ENCODE results near the gene ANKRD65. TPM values are rescaled to one million over a fixed set of nuclear protein-coding genes. Genes with fewer than 3 reads are reported as not detected.
"Not testable (repeated sequence)": the region's sequence is repeated elsewhere in the genome, so short reads cannot be mapped to it uniquely, and the experiment has no call there.

The ANKRD65 gene
- total RNA-seq, 1 experiment from 2014 or later, result 0.18 TPM

- no peak for ATAC-seq
- H3K9me3 ChIP-seq (ENCODE audit: low read length), result no peaks in the 10 kb centered on the region
- H3F3A ChIP-seq (ENCODE audit: low read length, unreplicated experiment), result no peaks in the 10 kb centered on the region
- H4K20me1 ChIP-seq (ENCODE audit: low read length), result no peaks in the 10 kb centered on the region
- TF ChIP-seq EZH2phosphoT487 (IDR thresholded peaks at IDR 0.05; ENCODE audit: borderline replicate concordance, low read length) (no peak), CTCF (conservative IDR thresholded peaks at IDR 0.05; ENCODE audit: low read depth, low read length) (no peak), EZH2 (IDR thresholded peaks at IDR 0.05; ENCODE audit: low read length, unreplicated experiment) (no peak)
- POLR2A ChIA-PET (ENCODE audit: unreplicated experiment), result no interaction called here
- DNase-seq, result no peak
- peaks cover 63% of the 10 kb centered on the region for H3K79me2 ChIP-seq (ENCODE audit: low read length)
- H3K9ac ChIP-seq (ENCODE audit: low read length), result no peak overlapping the region
- H2AFZ ChIP-seq (ENCODE audit: low read length), result no peak overlapping the region
- H3K4me3 ChIP-seq (ENCODE audit: low read length), result no peak overlapping the region
- H3K27me3 ChIP-seq (ENCODE audit: low read length), result no peaks in the 10 kb centered on the region
- intact Hi-C loops (cut with micrococcal nuclease), result no loop called here
- H3K27ac ChIP-seq (ENCODE audit: low read length), result no peak overlapping the region
- no peak overlapping the region for H3K4me2 ChIP-seq (ENCODE audit: low read length)
- H3K9me2 ChIP-seq (replicated peaks; ENCODE audit: low read length), result no peaks in the 10 kb centered on the region
- no peaks in the 10 kb centered on the region for H3K4me1 ChIP-seq (ENCODE audit: insufficient read depth, low read length)
- CTCF ChIA-PET, result no interaction called here
- BruUV-seq (replicated peaks), result no TSS peak
- peaks cover 65% of the 10 kb centered on the region for H3K36me3 ChIP-seq (ENCODE audit: low read depth, low read length)
Observed at GRCh38 chr1:1385931-1386330, 35.1 kb downstream of the ANKRD65 start.

GRCh38 chr1:1385339-1385738 lies 35.7 kb downstream of the ANKRD65 start:
- CTCF ChIA-PET; POLR2A ChIA-PET (ENCODE audit: unreplicated experiment); DNase-seq; H3K4me2 ChIP-seq (ENCODE audit: low read length); H3K9me3 ChIP-seq (ENCODE audit: low read length); H3K9ac ChIP-seq (ENCODE audit: low read length); intact Hi-C loops (cut with micrococcal nuclease); H2AFZ ChIP-seq (ENCODE audit: low read length); H3K27ac ChIP-seq (ENCODE audit: low read length); H3K9me2 ChIP-seq (replicated peaks; ENCODE audit: low read length); H3K4me1 ChIP-seq (ENCODE audit: insufficient read depth, low read length); H4K20me1 ChIP-seq (ENCODE audit: low read length); BruUV-seq (replicated peaks); H3K4me3 ChIP-seq (ENCODE audit: low read length); ATAC-seq; H3K27me3 ChIP-seq (ENCODE audit: low read length); H3F3A ChIP-seq (ENCODE audit: low read length, unreplicated experiment): not testable (repeated sequence)
- H3K36me3 ChIP-seq (ENCODE audit: low read depth, low read length), result peaks cover 59% of the 10 kb centered on the region
- H3K79me2 ChIP-seq (ENCODE audit: low read length), result peaks cover 58% of the 10 kb centered on the region

GRCh38 chr1:1381294-1381693 lies 39.8 kb downstream of the ANKRD65 start:
- H3K27me3 ChIP-seq (ENCODE audit: low read length), result no peaks in the 10 kb centered on the region
- no peaks in the 10 kb centered on the region for H3K9me2 ChIP-seq (replicated peaks; ENCODE audit: low read length)
- no peak overlapping the region for H2AFZ ChIP-seq (ENCODE audit: low read length)
- no peak overlapping the region for H3K4me2 ChIP-seq (ENCODE audit: low read length)
- H3K4me3 ChIP-seq (ENCODE audit: low read length), result no peak overlapping the region
- DNase-seq (no peak), ATAC-seq (no peak)
- ChIA-PET CTCF (no interaction called here), POLR2A (ENCODE audit: unreplicated experiment) (no interaction called here)
- H4K20me1 ChIP-seq (ENCODE audit: low read length), result no peaks in the 10 kb centered on the region
- TF ChIP-seq EZH2 (IDR thresholded peaks at IDR 0.05; ENCODE audit: low read length, unreplicated experiment), result no peak
- TF ChIP-seq CTCF (conservative IDR thresholded peaks at IDR 0.05; ENCODE audit: low read depth, low read length), result no peak
- TF ChIP-seq EZH2phosphoT487 (IDR thresholded peaks at IDR 0.05; ENCODE audit: borderline replicate concordance, low read length), result no peak
- peaks cover 5% of the 10 kb centered on the region for H3F3A ChIP-seq (ENCODE audit: low read length, unreplicated experiment)
- peaks cover 19% of the 10 kb centered on the region for H3K36me3 ChIP-seq (ENCODE audit: low read depth, low read length)
- peaks cover 38% of the 10 kb centered on the region for H3K79me2 ChIP-seq (ENCODE audit: low read length)
- no peaks in the 10 kb centered on the region for H3K4me1 ChIP-seq (ENCODE audit: insufficient read depth, low read length)
- intact Hi-C loops (cut with micrococcal nuclease), result no loop called here
- BruUV-seq (replicated peaks), result no TSS peak
- H3K27ac ChIP-seq (ENCODE audit: low read length), result no peak overlapping the region
- H3K9me3 ChIP-seq (ENCODE audit: low read length), result no peaks in the 10 kb centered on the region
- no peak overlapping the region for H3K9ac ChIP-seq (ENCODE audit: low read length)
